Fibroblast of mammary gland (primary cell): Measurements from ENCODE around the gene SLC31A2.
"Not testable (repeated sequence)": the region's sequence is repeated elsewhere in the genome, so short reads cannot be mapped to it uniquely, and the experiment has no call there.

ENCODE experiments used
- DNase-seq: peaks from one replicate; pipeline ENCODE4 v3.0.0-alpha.2; 2010; ENCODE audit warnings: low read depth
- H3K4me3 ChIP-seq: 2 replicates; pipeline ENCODE4 v1.5.1; 2011; ENCODE audit warnings: low read depth, mild to moderate bottlenecking, low read length, moderate library complexity; ENCODE audit not compliant: control insufficient read depth
- TF ChIP-seq, protein P1 (sequence below): conservative IDR thresholded peaks from 2 replicates; pipeline ENCODE4 v1.5.1; 2011; ENCODE audit warnings: low read depth, low read length, inconsistent platforms; ENCODE audit not compliant: control insufficient read depth, insufficient read depth

SLC31A2 gene

DNA sequence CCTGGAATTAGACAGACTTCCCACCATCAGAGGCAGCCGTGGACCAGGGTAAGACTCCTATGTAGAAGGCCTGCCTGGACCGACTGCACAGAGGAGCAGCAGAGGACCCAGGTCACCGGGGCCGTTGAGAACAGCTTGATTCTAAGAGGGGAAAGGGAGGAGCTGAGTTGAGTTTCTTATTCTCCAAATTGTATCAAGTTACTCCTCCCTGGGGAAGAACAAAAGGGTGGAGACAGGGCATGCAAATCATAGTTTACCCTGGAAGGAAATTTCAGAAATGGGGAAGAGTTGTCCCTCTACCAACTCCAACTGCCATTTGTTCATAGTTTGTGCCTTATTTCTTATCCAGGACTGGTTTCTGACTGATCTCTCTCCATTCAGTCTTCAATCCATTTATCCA is 20.9 kb upstream of the SLC31A2 start:
- TF ChIP-seq, protein P1, sequence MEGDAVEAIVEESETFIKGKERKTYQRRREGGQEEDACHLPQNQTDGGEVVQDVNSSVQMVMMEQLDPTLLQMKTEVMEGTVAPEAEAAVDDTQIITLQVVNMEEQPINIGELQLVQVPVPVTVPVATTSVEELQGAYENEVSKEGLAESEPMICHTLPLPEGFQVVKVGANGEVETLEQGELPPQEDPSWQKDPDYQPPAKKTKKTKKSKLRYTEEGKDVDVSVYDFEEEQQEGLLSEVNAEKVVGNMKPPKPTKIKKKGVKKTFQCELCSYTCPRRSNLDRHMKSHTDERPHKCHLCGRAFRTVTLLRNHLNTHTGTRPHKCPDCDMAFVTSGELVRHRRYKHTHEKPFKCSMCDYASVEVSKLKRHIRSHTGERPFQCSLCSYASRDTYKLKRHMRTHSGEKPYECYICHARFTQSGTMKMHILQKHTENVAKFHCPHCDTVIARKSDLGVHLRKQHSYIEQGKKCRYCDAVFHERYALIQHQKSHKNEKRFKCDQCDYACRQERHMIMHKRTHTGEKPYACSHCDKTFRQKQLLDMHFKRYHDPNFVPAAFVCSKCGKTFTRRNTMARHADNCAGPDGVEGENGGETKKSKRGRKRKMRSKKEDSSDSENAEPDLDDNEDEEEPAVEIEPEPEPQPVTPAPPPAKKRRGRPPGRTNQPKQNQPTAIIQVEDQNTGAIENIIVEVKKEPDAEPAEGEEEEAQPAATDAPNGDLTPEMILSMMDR, result no peak
- DNase-seq, result no peak
- H3K4me3 ChIP-seq, result no peak overlapping the region

GRCh38 chr9:113131689-113132151 is 19.1 kb upstream of the SLC31A2 start:
- TF ChIP-seq, protein P1, result no peak
- DNase-seq, result peak; percentile 43
- H3K4me3 ChIP-seq, result no peak overlapping the region

- H3K4me3 ChIP-seq, result no peak overlapping the region
- TF ChIP-seq, protein P1, result no peak
- DNase-seq, result no peak
These were observed 13.3 kb upstream of the SLC31A2 start for GRCh38 chr9:113137196-113138168.

DNA sequence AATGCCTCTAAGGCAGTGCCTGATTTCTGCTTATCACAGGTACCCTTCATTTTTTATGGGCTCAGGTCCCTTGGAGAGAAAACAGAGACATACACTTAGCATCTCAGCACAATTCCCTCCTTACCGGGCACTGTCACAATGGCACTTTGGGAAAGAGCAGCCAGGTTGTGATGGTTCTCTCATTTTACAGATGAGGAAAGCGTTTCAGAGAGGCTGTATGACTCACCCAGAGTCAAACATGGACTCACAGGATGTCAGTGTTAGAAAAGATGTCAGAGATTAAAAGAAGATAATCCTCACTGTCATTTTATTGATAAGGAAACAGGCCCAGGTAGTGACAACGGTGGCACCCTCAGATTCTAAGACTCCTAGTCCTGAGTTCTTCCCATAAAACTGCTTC is 12.0 kb upstream of the SLC31A2 start:
- no peak for DNase-seq
- TF ChIP-seq, protein P1, result no peak

DNA sequence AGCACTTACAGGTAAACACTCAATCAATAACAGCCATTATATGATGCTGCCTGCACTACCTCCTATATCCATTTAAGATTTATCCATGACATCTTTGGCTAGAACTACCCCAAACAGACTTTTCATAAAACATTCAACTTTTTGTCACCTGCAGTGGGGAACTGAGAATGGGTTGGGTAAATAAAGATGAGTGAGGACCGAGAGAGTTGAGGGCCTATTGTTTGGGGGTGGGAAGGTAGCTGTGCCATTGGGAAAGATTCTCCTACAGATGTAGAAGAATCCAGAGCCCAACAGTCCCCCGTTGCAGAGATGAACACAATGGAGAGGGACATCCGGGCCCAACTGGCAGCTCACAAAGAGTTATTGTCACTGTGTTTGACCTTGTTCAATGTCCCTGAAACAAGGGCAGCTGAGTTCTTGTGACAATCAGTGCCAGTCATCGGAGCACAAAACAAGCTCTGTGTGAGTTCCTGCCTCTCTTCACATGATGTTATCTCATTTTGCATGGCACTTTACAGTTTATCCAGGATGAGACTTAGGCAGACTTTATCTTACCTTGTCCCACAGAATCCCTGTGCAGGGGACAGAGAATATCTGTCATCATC is 11.5 kb upstream of the SLC31A2 start:
- TF ChIP-seq, protein P1, result no peak
- no peak overlapping the region for H3K4me3 ChIP-seq
- DNase-seq, result no peak

More for the DNA sequence above, 12.0 kb upstream of the SLC31A2 start:
- no peak overlapping the region for H3K4me3 ChIP-seq

- TF ChIP-seq, protein P1, result no peak
- DNase-seq, result no peak
- no peak overlapping the region for H3K4me3 ChIP-seq
These were observed 10.9 kb upstream of the SLC31A2 start for GRCh38 chr9:113139953-113140352.

GRCh38 chr9:113140896-113141295 is 9.9 kb upstream of the SLC31A2 start:
- not testable (repeated sequence) for DNase-seq, H3K4me3 ChIP-seq
